HL-60/S4 treated with phorbol 12-myristate 13-acetate at 8.2 ng/mL for 4 days and 3 days (cell line): Measurements from ENCODE around the gene SLC7A8.

Experiments used
- in situ Hi-C: fragments of 300-500 bp; cut with MboI; formaldehyde crosslinking; loops from 2 replicates; pipeline ENCODE4 v1.15.0; 2022; ENCODE audit warnings: low sequenced_read_pairs

SLC7A8 gene

DNA sequence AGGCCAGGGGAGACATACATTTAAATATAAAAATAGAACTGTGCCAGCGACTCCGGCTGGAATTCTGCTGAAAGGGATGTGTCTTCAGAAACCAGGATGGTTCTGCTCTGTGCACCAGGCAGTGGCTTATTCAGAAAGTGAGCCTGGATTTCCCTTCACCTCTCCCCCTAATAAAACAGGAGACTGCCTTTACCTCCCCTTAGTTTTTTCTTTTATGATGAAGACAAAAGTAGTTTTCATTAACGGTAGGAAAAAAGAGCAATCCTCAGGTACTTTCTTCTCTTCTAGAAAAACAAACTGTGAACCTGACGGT lies 346 bp downstream of the SLC7A8 start:
- in situ Hi-C loops: no loop called here

DNA sequence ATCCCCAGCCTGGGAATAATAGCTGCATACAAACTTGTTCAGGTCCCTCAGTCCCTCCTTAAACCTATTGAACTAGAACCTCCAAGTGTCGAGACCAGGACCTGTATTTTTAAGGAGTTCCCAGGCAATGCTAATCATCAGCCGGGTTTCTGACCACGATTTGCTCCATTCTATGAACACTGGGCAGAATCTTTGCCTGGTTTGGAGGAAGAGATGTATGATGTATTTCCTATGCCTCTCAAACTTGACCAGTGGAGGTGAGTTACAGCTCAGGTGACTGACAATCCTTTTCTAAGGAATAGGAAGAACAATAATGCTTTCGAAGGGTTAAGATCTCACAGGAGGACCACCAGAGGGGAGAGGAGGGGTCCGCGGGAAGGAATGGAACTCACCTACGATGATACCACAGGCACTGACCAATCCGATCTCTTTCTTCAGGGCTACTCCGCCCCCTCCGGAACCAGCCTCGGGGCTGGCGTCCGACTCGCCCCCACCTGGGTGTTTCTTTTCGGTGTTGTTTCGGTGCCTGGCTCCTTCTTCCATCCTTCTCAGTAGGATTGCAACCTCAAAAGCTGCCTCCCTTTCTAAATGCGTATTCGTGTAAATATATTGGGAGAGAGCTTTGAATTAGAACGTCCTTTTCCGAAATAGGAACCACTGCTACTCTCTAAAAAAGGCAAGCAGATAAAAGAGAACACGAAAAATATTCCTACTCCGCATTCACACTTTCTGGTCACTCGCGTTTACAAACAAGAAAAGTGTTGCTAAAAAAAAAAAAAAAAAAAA lies 895 bp downstream of the SLC7A8 start:
- in situ Hi-C loops: no loop called here

DNA sequence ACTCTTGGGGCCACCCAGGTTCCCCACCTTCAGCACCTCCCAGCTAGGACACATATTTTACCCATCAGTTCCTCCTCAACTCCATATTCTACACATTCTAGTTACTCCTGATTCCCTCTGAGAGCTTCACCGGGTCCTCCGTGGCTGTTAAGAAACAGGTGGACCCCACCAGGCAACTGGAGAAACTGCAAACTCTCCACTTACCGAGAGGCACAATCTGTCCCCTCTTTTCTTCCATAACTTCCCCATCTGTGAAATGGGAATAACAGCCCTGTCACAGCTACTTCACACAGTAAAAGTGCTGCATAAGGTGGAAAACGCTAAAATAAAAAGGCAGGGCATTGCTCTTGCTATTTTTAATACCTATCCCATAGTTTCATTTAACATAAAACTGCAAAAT lies 1.5 kb downstream of the SLC7A8 start:
- in situ Hi-C loops: no loop called here

DNA sequence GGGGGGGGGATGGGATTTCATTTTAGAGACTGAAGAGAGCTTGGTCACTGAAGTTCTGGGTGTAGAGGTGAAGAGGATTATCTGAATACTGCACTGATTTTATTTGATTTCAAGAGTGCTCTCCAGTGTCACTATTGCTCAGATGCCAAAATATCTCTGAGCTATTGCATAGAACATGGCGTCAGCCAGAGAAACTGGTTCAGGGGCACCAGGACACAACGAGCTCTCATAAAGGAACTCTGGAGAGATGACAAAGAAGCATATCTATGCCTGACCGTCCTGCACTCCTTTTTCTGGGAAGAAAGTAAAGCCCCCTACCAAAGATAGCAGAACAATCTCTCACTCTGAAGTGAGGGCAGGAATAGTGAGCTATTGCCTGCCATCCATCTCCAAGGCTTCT lies 2.0 kb downstream of the SLC7A8 start:
- in situ Hi-C loops: no loop called here

DNA sequence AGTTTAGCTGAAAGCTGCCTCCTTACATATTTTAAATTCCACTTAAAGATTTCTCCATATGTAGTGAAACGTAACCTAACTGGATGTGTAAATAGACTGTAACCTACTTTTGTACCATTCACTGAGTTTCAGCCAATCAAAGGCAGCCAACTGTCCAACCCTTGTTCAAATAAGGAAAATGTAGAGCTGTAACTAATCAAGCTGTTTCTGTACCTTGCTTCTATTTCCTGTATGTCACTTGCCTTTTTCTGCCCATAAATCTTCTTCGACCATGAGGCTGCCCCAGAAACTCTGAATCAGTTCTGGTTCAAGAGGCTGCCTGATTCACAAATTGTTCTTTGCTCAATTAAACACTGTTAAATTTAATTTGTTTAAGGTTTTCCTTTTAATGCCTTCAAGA lies 6.3 kb downstream of the SLC7A8 start:
- in situ Hi-C loops: no loop called here

DNA sequence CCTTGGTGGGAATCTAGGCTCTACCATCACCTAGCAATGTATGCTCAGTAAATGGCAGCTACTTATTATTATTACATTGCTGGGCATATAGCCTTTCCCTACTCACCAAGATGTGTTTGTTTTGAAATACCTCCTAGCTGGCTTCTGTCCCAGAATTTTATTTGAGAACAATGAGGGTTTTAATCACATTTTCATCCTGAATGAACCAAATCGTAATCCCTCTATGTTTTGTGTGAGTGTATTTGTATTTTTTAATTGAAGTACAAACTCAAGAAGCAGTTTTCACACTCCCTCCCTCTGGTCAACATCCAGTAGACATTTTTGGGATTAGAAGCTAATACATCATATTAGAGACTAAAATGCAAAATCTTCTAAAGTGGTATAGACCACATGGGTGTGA lies 7.6 kb downstream of the SLC7A8 start:
- in situ Hi-C loops: no loop called here

DNA sequence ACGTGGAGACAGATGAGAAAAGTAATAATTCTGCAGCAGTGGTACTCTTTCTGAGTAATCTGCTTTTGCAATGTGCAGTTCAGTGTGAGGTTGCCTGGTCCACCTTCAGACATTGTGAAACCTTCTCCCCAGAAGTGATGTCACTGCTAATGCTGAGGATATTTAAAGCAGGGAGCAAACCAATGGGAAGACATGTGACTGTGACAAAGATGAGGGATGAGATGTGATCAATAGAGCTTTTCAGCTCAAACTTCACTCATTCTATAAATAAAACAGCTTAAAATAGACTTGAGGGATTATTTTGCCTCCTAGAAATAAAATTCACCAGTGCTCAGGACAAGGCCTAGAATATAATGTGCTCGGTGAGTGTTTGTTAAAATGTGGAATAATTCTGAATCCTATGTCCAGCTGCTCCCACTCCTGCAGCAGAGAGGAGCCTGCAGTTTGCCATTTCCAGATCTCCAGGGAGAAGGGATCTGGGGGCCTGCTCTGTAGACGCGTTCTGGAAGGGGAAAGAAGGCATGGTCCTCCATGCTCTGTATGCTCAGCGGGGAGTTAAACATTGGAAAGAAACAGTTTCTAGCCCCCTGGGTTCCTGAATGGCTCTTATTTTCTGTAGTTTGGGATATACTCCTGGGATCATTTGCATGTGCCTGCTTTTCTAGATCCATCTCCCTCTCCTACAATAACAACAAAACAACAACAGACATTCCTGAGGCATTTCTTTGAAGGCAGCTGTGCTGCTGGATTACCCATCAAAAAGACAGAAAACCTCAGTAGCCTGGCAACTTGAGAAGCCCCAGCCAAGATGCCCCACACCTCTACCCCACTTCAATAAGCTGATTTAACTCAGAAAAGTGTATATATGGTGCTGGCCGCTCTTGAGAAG lies 8.9 kb downstream of the SLC7A8 start:
- in situ Hi-C loops: no loop called here

DNA sequence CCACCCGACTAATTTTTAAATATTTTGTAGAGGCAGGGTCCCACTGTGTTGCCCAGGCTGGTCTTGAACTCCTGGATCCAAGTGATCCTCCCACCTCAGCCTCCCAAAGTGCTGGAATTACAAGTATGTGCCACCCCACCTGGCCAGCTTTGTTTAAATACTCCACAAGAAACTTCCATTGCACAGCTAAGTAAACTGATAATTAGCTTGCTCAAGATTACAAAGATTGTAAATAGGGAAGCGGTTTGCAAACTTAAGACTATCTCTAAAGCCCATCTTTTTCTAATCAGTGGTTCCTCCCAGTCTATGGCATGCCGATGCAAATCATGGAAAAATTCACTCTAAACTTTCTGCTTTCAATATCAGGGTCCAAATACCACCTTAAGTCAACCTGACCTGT lies 9.7 kb downstream of the SLC7A8 start:
- in situ Hi-C loops: no loop called here

DNA sequence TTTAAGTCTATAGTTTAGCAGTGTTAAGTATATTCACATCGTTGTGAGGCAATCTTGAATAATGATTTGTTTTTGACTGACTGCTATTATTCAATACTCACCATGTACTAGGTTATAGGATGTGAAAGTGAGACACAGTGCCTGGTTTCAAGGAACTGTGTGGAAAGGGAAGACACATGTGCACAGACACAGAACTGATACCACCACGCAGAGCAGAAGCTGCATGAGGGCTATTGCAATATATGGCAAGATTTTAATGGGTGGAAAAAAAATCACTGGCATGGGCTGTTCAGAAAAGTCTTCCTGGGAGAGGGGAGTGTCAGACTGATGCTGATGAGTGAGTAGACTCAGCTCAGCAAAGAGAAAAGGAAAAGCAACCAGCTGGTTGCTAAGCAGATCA lies 10.4 kb downstream of the SLC7A8 start:
- in situ Hi-C loops: no loop called here

DNA sequence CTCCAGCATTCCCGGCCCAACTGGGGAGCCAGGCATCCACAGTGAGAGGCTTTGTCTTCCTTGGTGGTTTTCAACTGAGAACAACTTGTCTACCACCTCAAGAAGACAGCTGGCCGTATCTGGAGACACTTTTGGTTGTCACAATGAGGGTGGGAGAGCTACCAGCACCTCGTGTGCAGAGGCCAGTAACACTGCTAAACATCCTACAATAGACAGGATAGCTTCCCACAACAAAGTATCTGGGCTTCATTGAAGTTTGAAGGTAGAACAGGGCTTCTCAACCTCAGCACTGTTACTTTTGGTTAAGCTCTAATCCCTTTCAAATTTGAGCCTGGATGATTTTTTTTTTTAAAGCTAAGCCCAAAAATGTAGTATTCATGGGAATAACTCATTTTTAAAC lies 10.9 kb downstream of the SLC7A8 start:
- in situ Hi-C loops: no loop called here

DNA sequence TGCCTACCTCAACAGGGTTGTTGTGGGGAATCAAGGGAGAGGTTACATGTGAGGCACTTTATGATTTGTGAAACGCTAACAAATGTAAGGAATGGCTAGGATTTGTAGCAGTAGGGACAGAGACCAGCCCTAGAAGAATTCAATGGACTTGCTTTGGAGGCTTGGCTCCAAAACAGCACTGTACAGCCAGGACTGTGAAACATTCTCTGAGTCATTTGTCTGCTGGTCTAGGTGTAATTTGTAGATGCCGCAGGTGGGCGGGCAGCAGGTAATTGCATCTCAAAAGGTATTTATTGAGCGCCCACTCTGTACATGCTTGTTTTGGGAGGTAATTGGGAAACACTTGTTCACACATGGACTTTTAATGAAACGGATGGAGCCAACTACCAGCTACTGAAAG lies 11.4 kb downstream of the SLC7A8 start:
- in situ Hi-C loops: no loop called here

DNA sequence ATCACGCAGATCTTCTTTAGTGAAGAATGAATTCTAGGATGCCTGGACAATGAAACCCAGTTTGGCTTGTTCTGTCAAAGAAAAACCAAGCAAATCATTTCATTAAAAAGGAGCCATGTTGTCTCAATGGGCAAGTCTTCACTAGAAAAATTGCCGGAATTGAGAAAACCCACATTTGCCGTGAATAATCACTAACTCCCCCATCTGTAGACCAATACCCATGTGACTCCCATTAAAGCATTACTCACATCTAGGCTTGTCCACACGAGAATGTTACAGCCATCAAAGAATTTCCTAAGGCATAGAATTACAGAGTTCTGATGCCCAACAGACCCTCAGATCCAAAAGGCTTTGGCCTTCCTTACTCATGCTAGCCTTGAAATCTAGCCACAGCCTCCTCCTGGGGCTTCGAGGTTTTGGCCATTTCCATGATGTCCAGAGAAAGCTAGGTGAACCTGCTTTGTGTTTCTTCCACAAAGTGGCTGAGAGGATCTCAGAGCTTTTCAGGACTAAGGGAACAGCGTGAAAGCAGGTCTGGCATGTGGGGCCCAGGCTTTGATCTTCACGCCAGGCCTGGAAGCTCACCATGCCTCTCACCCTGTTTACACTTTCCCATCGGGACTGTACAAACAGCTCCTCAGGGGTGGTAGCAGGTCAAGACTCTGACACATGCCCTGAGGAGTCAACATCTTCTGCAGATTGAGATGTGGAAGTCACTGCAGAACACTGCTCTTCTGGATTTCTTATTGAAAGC lies 12.1 kb downstream of the SLC7A8 start:
- in situ Hi-C loops: no loop called here

DNA sequence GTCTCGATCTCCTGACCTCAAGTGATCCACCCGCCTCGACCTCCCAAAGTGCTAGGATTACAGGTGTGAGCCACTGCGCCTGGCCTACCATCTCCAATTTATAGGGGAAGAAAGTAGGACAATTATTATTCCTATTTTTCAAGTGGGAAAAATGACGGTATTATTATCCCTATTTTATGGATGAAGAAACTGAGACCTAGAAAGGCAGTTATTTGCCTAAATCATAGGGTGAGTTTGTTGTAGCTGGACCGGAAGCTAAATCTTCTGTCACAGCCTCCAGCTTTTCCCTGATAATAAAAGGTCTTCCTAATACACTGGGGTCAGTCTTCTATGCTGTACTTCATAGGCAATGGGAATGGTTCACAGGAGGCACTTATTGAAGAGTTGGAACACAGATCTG lies 13.8 kb downstream of the SLC7A8 start:
- in situ Hi-C loops: no loop called here

DNA sequence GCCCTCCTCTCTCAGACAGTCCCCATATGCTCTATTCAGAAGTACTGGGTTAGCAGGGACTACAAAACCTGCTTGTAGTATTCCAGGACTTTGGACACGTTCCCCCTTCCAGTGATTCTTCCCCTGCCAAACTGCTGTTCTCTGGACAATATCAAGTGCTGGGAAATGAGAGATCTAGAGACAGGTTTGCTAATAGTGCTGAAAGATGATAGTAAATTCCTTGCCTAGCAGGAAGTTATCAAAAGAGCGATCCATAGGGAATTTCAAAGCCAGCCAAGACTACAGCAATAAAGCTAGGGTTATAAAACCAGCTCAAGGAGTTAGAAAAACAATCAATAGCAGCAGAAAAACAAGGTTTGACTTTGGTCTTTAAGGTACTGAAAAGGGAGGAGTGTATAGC lies 15.2 kb downstream of the SLC7A8 start:
- in situ Hi-C loops: no loop called here

DNA sequence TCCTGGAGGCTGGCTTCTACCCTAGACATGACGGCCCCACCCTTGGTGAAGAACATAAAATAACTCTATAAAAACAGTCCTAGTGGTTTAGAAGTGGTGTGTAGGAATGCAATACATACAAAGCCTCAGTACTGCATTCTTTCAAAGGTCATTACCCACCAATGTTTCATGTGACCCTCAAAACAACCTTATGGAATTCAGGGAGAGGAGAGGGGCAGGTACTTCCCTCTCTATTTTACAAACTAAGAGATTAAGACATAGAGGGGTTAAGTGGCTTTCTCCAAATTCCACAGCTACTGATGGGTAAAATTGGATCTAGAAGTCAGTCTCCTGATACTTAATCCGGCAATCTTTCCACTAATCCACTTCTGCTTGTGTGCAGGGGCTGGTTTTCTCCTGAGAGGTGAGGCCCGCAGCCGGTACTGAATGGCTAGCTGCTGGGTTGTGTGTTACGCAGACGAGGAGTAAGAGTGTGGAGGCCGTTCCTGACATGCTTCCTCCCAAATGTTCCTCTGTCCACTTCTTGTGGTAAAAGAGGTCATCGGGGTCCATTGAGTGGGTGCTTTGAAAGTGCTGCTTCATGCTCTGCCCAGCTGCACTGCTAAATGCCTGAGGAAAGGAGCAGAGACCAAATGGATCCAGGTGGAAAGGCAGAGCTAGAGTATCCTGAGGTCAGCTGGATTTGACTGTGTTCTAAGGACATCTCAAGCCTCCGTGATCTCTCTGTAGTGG lies 16.2 kb downstream of the SLC7A8 start:
- in situ Hi-C loops: no loop called here

DNA sequence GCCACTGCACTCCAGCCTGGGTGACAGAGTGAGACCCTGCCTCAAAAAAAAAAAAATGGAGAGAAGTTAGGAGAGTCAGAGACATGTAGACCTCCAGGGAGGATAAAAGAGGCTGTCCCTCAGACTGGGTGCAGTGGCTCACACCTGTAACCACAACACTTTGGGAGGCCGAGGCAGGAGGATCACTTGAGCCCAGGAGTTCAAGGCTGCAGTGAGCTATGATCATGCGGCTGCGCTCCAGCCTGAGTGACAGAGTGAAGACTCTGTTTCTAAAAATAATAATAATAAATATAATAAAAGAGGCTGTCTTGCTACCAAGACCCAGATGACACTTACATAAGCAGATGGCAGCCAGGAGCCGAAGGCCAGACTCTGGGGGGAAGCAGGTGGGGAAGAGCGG lies 18.5 kb downstream of the SLC7A8 start:
- in situ Hi-C loops: no loop called here

DNA sequence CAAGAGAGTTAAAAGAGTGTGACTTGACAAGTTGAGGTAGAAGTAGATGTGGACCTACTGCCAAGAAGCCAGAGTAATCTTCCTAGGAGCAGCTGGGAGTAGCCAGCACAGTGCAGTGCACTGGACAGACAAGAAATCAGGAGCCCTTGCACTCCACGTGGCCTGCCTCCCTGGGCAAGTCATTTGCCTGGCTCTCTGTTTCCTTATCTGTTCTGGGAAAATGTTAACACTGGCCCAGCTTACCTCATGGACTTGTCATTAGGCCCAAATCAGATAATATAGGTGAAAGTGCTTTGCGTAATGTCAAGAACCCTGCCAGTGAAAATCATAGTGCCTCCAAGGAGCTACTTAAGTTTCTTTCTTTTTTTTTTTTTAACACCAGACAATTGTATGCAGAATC lies 19.2 kb downstream of the SLC7A8 start:
- in situ Hi-C loops: no loop called here

DNA sequence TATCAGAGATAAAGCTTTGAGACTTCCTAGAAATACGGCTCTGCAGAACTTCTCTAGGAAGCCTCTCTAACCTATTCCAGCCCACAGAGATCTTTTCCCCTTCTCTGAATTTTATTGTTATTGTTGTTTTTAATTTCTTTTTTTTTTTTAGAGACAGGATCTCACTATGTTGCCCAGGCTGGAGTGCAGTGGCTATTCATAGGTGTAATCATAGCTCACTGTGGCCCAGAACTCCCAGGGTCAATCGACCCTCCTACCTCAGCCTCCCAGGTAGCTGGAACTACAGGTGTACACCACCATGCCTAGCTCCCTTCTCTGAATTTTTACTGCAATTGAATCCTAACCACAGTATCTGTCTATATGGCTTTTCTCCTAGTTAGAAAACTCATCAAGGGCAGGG lies 19.6 kb downstream of the SLC7A8 start:
- in situ Hi-C loops: no loop called here

DNA sequence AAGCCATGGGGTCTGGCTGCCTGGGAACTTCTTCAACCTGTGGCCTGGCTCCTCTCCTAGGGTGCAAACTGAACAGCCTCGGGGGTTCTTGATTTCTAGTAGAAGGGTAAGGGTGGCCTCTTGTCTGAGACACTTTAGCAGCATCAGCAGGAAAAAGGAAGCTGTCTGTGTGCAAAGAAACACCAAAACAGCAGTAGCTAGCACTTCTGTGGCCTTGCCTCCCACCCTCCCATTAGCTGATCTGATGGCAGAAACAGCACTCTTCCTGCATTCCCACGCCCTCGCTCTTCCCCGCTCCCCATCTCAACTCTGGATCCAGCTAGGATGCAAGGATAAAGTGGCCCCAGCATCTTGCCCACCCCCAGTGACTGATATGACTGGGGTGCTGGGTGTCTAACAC lies 20.7 kb downstream of the SLC7A8 start:
- in situ Hi-C loops: no loop called here

DNA sequence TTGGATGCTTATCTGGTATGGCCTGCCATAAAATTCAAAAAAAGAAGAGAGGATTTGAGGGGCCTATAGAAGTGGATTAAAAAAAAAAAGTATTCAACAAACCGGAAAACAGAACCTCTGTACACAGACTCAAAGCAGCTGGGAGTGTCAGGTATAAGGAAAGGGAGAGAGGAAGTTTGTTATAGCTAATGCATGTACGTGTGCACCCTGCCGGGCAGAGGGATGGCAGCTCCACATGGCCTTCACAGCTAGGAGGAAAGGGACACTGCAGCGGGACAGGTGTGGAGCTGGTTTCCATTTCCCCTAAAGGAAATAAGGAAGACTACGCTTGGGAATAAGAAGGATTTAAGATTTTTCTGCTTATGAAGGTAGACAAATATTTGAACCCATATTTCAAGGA lies 21.5 kb downstream of the SLC7A8 start:
- in situ Hi-C loops: no loop called here

DNA sequence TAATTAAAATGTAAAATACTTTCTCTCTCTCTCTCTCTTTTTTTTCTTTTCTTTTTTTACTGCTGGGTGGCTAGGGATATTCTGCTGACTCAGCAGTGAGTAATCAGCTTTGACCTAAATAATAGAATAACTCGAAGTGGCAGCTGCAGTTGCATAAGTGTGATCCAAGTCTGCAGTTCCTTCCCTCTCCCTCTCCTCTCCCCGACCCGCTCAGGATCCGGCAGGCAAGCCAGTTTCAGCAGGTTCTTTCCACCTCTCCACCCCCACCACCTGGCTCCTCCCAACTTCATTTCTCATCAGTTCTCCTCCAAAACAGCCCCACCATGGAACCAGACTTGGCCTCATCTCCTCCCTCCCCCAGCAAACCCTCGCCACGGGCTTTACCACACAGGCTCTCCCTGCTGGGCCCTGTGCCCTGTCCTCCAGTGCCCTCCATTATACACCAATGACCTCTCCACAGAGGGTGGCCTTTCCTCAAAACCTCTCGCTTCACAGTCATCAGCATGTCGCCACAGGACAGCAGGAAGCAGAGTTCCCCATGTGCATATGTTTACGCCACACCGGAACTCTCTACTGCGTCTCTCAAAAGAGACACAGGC lies 22.4 kb downstream of the SLC7A8 start:
- in situ Hi-C loops: no loop called here
